Fibroblast of pulmonary artery (primary cell): ENCODE measurements around the gene PCDH15.

ENCODE experiments used
- DNase-seq: peaks from one replicate; pipeline ENCODE4 v3.0.0-alpha.2; 2010; ENCODE audit warnings: low read depth
- H3K4me3 ChIP-seq: replicated peaks from 2 replicates; pipeline ENCODE4 v1.5.1; 2011; ENCODE audit warnings: low read depth, mild to moderate bottlenecking, control low read depth, low read length, moderate library complexity
- TF ChIP-seq, protein P1 (sequence below): IDR thresholded peaks from 2 replicates; pipeline ENCODE4 v1.5.1; 2011; ENCODE audit warnings: mild to moderate bottlenecking, control low read depth, low read length, inconsistent platforms; ENCODE audit errors: missing control alignments

PCDH15 gene

DNA sequence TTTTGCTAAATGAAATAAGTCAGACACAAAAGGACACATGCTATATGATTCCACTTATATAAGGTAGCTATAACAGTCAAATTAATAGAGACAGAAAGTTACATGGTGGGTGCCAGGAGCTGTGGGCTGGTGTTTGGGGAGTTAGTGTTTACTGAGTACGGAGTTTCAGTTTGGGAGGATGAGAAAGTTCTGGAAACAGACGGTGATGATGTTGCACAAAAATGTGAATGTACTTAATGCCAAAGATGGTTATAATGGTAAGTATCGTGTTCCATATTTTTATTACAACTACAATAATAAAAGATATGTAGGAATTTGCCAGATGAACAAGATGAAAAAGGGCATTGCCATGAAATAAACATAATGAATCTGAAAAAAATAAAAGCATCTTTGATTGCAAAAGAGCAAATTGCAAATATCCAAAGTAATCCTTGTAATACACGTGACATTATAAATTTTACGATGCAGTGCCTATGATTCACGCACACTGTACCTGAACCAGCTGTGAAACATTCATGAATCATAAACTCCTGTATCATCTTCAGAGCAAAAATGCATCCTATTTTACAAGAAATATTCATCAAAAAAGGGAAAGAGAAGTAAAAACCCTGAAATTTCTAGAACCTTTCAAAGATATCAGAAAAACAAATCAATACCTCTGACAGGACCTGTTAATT is 676.7 kb downstream of the PCDH15 start:
- TF ChIP-seq, protein P1, sequence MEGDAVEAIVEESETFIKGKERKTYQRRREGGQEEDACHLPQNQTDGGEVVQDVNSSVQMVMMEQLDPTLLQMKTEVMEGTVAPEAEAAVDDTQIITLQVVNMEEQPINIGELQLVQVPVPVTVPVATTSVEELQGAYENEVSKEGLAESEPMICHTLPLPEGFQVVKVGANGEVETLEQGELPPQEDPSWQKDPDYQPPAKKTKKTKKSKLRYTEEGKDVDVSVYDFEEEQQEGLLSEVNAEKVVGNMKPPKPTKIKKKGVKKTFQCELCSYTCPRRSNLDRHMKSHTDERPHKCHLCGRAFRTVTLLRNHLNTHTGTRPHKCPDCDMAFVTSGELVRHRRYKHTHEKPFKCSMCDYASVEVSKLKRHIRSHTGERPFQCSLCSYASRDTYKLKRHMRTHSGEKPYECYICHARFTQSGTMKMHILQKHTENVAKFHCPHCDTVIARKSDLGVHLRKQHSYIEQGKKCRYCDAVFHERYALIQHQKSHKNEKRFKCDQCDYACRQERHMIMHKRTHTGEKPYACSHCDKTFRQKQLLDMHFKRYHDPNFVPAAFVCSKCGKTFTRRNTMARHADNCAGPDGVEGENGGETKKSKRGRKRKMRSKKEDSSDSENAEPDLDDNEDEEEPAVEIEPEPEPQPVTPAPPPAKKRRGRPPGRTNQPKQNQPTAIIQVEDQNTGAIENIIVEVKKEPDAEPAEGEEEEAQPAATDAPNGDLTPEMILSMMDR, result no peak
- H3K4me3 ChIP-seq, result no peak overlapping the region
- no peak for DNase-seq

DNA sequence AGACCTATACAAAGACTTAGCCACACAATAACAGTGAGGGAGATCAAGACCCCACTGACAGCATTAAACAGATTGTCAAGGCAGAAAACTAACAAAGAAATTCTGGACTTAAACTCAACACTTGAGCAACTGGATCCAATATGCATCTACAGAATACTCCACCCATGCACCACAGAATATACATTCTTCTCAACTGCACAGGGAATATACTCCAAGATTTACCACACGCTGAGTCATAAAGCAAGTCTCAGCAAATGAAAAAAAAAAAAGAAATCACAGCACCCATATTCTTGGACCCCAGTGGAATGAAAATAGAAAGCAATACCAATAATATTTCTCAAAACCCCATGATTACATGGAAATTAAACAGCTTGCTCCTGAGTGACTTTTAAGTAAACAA is 680.2 kb downstream of the PCDH15 start:
- DNase-seq, result no peak
- no peak overlapping the region for H3K4me3 ChIP-seq
- TF ChIP-seq, protein P1, result no peak

DNA sequence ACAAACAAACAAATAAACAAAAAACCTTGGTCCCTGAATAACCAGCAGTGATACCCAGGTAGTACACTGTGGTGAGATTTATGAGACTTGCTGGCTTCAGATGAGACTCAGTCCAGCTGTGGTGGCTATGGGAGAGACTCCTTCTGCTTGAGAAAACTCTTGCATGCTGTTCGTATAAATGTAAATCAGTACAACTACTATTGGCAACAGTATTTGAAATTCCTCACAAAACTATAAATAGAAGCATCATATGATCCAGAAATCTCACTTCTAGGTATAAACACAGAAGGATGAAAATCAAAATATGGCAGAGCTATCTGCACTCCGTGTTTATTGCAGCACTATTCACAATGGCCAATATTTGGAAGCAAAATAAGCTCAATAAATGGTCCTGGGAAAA is 692.1 kb downstream of the PCDH15 start:
- DNase-seq, result no peak
- no peak overlapping the region for H3K4me3 ChIP-seq
- TF ChIP-seq, protein P1, result no peak

DNA sequence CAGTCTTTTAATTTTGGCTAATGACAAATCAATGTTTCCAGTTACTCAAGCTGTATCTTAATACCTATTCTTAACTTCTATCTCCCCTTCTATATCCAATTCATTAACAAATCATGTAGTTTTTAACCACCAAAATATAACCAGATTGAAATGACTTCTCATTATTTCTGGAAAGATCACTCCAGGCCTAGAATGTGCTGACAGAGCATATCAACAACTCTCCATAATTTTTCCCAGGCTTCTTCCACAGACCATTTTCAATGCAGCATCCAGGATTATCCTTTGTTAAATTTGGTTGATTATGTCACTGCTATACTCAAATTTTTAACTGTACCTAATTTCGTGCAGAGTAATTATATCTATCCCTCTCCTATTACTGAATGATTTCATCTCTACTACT is 704.1 kb downstream of the PCDH15 start:
- DNase-seq, result no peak
- no peak overlapping the region for H3K4me3 ChIP-seq
- TF ChIP-seq, protein P1, result no peak

DNA sequence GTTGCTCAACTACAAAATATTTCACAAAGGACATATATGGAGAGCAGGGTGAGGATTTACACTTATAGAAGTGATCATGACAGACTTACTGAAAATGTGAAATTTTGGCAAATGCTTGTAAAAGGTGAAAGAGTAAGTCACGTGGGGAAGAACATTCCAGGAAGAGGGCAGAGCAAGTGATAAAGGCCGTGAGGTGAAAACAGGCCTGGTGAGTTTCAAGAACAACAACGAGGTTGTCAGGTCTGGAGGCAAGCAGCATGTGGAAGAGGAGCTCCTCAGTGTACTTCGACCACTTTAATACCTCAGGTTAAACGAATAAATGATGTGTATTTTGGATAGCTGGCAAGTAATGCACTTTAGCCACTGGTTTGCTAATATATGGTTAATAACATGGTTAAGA is 706.7 kb downstream of the PCDH15 start:
- no peak overlapping the region for H3K4me3 ChIP-seq
- no peak for DNase-seq
- TF ChIP-seq, protein P1, result no peak

DNA sequence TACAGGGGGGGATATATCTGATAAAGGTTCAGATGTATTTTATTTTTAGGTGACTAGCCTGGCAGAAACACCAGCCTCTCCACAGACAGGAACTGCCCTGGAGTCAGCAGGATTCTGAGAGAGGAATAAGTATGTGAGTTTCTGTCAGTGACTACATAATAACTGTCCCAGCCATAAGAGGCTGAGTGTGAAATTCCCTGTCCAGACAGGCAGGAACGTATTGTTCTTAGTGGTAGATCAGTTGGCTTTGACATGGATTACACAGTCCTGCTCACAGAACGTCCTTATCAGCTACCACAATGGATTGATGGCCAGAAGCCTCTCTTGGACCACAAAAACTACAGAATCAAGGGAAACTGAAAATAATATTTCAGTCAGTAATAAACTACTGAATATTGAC is 709.8 kb downstream of the PCDH15 start:
- DNase-seq, result no peak
- no peak overlapping the region for H3K4me3 ChIP-seq
- TF ChIP-seq, protein P1, result no peak

DNA sequence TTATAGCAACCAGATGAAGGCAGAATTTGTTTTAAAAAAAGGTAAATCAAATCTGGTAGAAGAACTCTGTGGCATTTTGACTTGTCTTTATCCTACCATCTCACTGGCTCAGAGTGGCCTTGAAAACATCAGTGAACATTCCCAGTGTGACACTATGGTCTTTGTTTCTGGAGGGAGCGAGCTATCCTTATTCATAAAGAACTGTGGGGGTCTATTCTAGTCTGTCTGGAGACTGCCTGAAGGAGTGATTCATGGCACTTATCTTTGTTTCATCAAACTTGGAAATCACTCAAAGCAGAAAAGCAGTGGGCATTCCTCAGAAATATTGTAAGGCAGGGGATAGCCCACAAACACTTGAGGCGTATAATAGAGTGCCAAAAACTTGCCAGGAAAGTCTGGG is 719.1 kb downstream of the PCDH15 start:
- TF ChIP-seq, protein P1, result no peak
- no peak for DNase-seq

More for the DNA sequence above, 719.1 kb downstream of the PCDH15 start:
- no peak overlapping the region for H3K4me3 ChIP-seq
